Adrenal gland (tissue), 5 donors: Measurements from ENCODE around the gene NUDT3.

ENCODE experiments used
- POLR2A ChIP-seq, 2 donors: fragments of 450-650 bp; IDR thresholded peaks; one replicate each; pipeline ENCODE4 v1.6.1; 2017; ENCODE audit warnings: antibody characterized with exemption in 2 of 2, mild to moderate bottlenecking in 2 of 2, moderate library complexity in 1 of 2
- TF ChIP-seq, protein P1 (sequence below), 6 experiments: fragments of 450-650 bp in 4 of 6; fragments of 200-600 bp in 2 of 6; sonication (generic) in 1 of 6; IDR thresholded peaks; 1 replicate in 5 of 6; 2 replicates in 1 of 6; pipeline versions ENCODE4 v1.5.1 to v1.8.0; 2016 to 2021; ENCODE audit warnings: antibody characterized with exemption in 6 of 6, mild to moderate bottlenecking in 2 of 6, moderate library complexity in 1 of 6
- donor health status: DM: no; HTN: no; CAD: no.

GRCh38 chr6:34233867-34234266 is 158.6 kb downstream of the NUDT3 start:
- TF ChIP-seq, protein P1, sequence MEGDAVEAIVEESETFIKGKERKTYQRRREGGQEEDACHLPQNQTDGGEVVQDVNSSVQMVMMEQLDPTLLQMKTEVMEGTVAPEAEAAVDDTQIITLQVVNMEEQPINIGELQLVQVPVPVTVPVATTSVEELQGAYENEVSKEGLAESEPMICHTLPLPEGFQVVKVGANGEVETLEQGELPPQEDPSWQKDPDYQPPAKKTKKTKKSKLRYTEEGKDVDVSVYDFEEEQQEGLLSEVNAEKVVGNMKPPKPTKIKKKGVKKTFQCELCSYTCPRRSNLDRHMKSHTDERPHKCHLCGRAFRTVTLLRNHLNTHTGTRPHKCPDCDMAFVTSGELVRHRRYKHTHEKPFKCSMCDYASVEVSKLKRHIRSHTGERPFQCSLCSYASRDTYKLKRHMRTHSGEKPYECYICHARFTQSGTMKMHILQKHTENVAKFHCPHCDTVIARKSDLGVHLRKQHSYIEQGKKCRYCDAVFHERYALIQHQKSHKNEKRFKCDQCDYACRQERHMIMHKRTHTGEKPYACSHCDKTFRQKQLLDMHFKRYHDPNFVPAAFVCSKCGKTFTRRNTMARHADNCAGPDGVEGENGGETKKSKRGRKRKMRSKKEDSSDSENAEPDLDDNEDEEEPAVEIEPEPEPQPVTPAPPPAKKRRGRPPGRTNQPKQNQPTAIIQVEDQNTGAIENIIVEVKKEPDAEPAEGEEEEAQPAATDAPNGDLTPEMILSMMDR (IDR thresholded peaks at IDR 0.05) = no peak
- no peak for TF ChIP-seq POLR2A (IDR thresholded peaks at IDR 0.05)
